HG03575 (cell line): ENCODE measurements around the gene MYL2.
"Not testable (repeated sequence)": the region's sequence is repeated elsewhere in the genome, so short reads cannot be mapped to it uniquely, and the experiment has no call there.

ENCODE experiments used
- ATAC-seq: cut with Tn5 transposase; IDR thresholded peaks from one replicate; pipeline ENCODE4 v1.9.1; 2021; ENCODE audit not compliant: unreplicated experiment, insufficient number of reproducible peaks, low FRiP score; ENCODE audit errors: extremely low read depth

MYL2 gene, protein sequence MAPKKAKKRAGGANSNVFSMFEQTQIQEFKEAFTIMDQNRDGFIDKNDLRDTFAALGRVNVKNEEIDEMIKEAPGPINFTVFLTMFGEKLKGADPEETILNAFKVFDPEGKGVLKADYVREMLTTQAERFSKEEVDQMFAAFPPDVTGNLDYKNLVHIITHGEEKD

DNA sequence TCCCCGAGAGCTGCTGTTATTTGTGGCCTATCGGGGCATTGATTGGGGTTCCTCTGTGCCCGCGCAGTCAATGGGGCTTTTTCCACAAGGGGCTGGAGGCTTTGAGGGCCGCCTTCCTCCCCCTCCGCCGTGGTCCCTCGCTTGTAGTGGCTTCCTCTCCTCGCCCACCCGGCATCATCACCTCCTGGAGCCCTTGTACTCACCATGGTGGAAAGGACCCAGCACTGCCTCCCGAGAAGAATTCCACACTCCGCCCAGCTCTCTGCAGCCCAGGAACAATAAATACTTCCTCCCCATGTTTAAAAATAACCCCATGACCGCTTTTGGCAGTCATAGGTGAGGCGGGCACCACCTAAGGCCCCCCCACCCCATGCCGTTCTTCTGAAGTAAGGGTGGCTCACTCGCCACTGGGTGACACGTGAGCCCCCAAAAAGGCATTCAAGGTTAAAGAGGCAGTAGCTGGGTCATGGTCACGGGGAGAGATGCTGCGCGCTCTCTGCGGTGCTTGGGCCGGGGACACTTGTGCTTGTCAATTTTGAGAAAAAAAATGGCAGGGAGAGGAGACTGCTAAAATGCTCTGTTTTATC lies at the start of gene MYL2:
Gene MYL2, minus strand, starts transcription at position 256 of the 587 bp plus-strand sequence. Its CDS starts 50 bp downstream, at position 206.
- no peak for ATAC-seq

- no peak for ATAC-seq
Observed at GRCh38 chr12:110966081-110966760, 45.8 kb upstream of the MYL2 start.

- ATAC-seq = no peak
Observed at GRCh38 chr12:110965574-110965973, 45.2 kb upstream of the MYL2 start.

- no peak for ATAC-seq
Observed at GRCh38 chr12:110960795-110961194, 40.4 kb upstream of the MYL2 start.

- ATAC-seq = no peak
Observed at GRCh38 chr12:110957652-110958051, 37.3 kb upstream of the MYL2 start.

- ATAC-seq = no peak
Observed at GRCh38 chr12:110957159-110957558, 36.8 kb upstream of the MYL2 start.

DNA sequence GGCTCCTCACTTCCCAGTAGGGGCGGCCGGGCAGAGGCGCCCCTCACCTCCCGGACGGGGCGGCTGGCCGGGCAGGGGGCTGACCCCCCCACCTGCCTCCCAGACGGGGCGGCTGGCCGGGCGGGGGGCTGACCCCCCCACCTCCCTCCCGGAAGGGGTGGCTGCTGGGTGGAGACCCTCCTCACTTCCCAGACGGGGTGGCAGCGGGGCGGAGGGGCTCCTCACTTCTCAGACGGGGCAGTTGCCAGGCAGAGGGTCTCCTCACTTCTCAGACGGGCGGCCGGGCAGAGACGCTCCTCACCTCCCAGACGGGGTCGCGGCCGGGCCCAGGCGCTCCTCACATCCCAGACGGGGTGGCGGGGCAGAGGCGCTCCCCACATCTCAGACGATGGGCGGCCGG lies 30.5 kb upstream of the MYL2 start:
- ATAC-seq = not testable (repeated sequence)

DNA sequence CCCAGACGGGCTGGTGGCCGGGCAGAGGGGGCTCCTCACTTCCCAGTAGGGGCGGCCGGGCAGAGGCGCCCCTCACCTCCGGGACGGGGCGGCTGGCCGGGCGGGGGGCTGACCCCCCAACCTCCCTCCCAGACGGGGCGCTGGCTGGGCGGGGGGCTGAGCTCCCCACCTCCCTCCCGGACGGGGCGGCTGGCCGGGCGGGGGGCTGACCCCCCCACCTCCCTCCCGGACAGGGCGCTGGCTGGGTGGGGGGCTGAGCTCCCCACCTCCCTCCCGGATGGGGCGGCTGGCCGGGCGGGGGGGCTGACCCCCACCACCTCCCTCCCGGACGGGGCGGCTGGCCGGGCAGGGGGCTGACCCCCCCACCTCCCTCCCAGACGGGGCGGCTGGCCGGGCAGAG lies 30.1 kb upstream of the MYL2 start:
- ATAC-seq = not testable (repeated sequence)

DNA sequence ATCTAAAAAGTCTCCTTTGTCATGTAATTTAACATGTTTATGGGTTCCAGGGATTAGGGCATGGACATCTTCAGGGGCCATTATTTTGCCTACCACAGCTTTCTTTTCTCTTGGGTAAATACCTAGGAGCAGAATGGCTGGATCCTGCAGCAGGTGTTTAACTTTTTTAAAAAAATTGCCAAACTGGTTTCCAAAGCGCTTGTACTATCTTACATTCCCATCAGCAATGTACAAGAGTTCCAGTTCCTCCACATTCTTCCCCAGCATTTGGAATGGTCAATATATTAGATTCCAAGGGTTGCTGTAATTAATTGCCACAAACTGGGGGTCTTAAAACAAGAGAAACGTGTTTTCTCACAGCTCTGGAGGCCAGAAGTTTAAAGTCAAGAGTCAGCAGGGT lies 27.7 kb upstream of the MYL2 start:
- ATAC-seq = no peak

DNA sequence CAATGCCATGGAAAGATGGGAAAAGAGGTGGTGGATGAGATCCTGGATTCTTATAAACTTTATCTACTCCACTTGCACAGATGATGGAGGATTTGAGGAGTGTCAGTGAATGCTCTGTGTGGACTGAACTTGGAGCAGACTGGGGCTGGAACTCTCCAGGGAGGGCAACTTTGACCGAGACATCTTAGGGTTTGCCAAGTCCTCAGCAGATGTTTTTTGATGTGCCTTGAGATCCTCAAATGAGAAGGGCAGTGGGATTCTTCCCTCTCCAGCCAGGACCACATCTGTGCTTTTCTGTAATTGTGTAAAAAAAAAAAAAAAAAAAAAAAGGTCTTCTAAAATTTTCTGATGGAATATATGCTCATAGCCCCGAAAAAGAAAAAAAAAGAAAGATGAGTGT lies 23.0 kb upstream of the MYL2 start:
- no peak for ATAC-seq

DNA sequence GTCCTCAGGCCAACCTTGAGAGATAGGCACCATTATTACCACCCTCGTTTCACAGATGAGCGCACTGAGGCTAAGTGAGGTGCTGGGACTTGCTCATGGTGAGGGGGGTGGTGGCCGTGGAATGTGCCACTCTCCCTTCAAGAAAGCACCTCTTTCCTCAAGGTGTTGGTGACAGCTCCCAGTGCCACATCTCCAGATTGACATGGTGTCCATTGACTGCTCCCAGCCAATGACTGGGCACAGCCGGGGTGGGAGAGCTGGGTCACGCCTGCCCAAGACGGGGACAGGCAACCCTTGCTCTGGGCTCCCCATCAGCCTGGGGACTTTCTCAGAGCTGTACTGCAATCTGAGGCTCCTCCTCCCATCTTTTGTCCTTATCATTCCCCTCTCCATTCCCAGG lies 21.0 kb upstream of the MYL2 start:
- ATAC-seq = no peak

DNA sequence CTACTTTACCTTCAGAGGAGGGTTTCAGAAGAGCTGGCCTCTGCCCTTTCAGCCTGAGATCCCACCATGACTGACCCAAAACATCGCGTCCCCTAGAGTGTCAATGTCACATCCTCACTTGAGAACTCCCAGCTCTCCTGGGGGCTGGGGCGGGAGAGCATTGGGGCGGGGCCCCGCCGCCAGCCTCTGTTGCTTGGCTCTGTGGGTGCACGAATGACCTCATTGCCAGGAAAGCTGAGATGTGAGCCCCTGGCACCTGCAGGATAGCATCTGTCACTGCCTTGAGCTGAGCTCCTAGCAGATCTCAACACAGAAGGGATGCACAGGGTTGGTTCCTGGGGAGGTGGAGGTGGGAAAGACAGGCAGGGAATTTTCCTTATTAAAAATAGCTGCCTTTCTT lies 20.6 kb upstream of the MYL2 start:
- no peak for ATAC-seq

GRCh38 chr12:110940296-110940695 lies 19.9 kb upstream of the MYL2 start:
- no peak for ATAC-seq

DNA sequence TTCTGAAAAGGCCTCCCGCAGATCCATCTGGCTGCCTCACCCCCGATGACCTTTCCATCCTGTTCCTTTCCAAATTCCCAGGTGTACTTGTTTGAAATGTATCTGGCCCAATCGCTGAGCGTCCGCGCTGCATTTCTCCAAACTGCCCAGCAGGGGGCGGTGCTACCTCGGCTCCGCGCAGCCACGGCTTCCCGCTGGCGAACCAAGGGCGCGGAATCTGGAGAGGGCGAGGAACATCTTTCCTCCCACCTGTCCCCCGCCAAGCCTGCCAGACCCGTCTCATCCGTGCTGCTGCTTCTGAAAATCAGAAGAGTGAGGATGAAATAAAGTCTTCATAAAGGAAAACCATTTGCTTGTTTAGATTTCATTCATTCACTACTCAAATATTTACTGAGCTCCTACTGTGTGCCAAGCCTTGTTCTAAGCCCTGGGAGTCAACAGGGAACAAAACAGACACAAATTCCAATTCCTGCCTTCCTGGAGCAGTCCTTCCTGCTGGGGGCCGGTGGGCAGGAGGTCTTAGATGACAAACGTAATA lies 16.8 kb upstream of the MYL2 start:
- ATAC-seq = no peak

- no peak for ATAC-seq
Observed at GRCh38 chr12:110936367-110937103, 16.2 kb upstream of the MYL2 start.

- no peak for ATAC-seq
Observed at GRCh38 chr12:110935588-110935987, 15.2 kb upstream of the MYL2 start.

- ATAC-seq = no peak
Observed at GRCh38 chr12:110934093-110934852, 13.9 kb upstream of the MYL2 start.

DNA sequence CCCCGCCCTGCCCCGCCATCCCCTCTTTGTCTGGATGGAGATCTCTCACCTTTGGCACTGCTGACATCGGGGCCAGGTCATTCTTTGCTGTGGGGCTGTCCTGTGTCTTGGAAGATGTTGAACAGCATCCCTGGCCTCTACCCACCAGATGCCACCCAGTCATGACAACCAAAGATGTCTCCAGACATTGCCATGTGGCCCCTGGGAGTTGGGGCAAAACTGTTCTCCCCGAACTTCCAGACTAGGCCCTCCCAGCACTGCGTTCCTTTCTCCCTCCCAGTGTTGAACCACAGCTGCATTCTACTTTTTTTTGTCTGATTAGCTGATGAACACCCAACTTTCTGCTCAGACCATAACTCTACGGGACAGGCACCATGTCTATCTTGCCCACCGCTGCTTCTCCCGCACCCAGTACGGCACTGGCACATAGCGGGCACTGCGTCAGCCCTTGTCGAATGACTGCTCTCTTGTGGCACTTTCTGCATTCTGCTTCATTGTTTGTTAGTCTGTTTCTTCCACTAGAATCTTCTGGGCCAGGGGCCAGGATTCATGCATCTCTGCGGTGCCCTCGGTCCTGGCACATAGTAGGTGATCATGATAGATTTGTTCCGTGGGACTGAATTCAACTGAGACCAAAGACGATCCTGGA lies 13.1 kb upstream of the MYL2 start:
- no peak for ATAC-seq

DNA sequence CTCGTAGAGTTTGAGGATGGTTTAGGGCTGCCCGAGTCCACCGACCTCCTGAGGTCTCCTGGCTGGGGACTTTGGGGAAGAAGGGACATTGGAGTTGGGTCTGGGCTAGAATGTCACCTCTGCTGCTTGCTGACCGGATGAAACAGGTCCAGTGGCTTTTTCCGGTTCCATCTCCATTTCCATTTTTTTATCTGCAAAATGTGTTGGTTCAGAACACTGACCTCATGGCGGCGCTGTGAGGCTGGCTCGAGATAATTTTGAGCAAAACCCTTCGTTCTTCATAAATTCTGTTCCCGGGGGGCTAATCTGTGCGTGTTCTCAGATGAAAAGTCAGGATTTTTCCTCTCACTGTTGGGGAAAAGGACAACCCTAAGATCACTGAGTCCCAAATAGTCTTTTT lies 11.7 kb upstream of the MYL2 start:
- no peak for ATAC-seq
